GM15510 (cell line): ENCODE results near the gene BARX1.

ENCODE experiments used
- POLR2A ChIP-seq: IDR thresholded peaks from 3 replicates; pipeline ENCODE4 v1.6.1; 2011; ENCODE audit warnings: borderline replicate concordance; ENCODE audit not compliant: insufficient read length; ENCODE audit errors: extremely low read depth

BARX1 gene

GRCh38 chr9:93947409-93948070, 7.6 kb downstream of the BARX1 start:
- TF ChIP-seq POLR2A, result no peak

DNA sequence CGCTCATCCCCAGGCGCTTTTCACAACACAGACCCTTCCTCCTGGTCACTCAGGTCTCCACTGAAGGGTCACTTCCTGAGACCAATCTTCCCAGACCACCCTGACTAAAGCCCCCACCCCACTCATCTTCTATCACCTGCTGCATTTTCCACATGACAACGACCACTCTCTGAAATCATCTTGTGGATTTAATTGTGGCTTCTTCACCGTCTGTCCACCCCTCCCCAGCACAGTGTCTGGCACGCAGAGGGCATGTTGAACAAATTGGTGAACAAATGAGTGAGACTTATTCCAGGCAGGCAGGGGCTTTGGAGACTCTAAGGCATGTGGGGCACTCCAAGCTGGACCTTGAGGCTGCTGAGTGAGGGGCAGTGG, 8.8 kb downstream of the BARX1 start:
- TF ChIP-seq POLR2A, result no peak

GRCh38 chr9:93945400-93946337, 9.5 kb downstream of the BARX1 start:
- TF ChIP-seq POLR2A, result no peak

- TF ChIP-seq POLR2A, result no peak
These were observed 11.1 kb downstream of the BARX1 start for GRCh38 chr9:93944011-93944410.

DNA sequence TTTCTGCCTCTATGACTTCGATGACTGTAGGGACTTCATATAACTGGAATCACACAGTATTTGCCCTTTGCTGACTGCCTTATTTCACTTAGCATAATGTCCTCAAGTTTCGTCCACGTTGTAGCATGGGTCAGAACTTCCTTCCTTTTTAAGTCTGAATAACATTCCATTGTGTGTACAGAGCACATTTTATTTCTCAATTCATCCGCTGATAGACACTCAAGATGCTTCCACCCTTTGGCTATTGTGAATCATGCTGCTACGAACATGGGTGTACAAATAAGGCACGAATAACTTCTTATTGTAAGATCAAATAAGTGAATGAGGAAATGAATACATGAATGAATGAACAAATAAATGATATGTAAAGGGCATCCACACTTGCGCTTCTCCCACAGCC, 13.0 kb downstream of the BARX1 start:
- no peak for TF ChIP-seq POLR2A

GRCh38 chr9:93941493-93941892, 13.7 kb downstream of the BARX1 start:
- TF ChIP-seq POLR2A, result no peak

- TF ChIP-seq POLR2A, result no peak
These were observed 14.2 kb downstream of the BARX1 start for GRCh38 chr9:93940951-93941350.

- no peak for TF ChIP-seq POLR2A
These were observed 18.0 kb downstream of the BARX1 start for GRCh38 chr9:93937193-93937592.

- TF ChIP-seq POLR2A, result no peak
These were observed 23.2 kb downstream of the BARX1 start for GRCh38 chr9:93931905-93932304.

DNA sequence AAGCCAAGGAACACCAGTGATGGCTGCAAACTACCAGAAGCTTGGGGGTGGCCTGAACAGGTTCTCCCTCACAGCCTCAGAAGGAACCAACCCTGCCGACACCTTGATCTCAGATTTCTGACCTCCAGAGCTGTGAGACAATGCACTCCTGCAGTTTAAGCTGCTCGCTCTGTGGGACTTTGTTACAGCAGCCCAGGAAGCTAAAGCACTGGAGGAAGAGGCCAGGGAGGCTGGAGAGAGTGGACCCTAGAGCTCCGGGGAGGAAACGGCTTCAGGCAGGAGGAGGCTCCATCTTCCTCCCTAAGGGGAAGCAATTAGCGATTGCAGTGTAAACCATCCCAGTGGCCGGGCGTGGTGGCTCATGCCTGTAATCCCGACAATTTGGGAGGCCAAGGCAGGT, 25.1 kb downstream of the BARX1 start:
- no peak for TF ChIP-seq POLR2A

- no peak for TF ChIP-seq POLR2A
These were observed 25.9 kb downstream of the BARX1 start for GRCh38 chr9:93929231-93929630.

GRCh38 chr9:93922535-93922934, 32.6 kb downstream of the BARX1 start:
- no peak for TF ChIP-seq POLR2A

- TF ChIP-seq POLR2A, result no peak
These were observed 34.9 kb downstream of the BARX1 start for GRCh38 chr9:93920131-93920800.

DNA sequence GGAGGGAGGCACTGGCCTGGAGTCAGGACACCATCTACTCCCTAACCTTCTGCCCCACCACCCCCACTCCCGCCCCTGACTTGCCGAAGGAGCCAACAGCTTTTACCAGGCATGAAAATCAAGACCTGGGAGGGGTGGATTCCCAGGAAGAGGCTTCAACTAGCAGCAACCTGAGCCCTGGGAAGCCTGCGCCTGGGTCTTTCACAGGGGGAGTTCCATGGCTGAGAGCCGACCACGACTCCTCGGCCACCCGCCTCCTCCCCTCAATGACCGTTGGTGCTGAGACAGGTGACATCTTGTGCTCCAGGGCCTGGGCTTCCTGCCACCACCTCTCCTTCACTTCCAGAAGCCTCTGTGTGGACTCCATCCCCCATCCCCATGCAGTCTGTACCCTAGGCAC, 37.1 kb downstream of the BARX1 start:
- TF ChIP-seq POLR2A, result no peak

DNA sequence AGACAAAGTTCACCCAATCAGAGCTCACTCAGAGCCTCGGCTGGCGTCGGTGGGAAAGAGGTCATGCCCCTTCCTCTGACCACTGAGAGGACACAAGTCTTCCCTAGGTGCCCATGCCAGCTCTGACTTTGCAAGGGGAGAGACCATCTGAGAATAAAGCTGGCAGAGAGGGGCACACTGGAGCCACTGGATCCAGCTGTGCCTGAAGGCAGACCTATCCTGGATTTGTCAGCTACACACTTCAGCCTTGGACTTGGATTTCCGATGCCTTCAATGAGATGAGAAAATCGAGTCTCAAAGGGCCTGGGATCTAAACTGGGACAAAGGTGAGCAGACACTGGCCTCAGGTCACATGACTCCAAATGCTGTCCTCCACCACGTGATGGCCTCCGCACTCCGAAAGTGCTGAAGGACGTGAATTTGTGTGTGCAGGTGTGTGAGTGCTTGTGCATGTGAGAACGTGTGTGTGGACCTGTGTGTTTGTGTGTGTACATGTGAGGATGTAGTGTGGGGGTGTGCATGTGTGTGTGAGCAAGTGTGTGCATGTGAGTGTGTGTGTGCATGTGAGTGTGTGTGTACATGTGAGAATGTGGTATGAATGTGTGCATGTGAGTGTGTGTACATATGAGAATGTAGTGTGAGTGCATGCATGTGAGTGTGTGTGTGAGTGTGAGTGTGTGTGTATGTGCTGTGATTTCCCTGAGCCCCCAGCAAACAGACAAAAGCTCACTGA, 37.9 kb downstream of the BARX1 start:
- TF ChIP-seq POLR2A, result no peak
